Adrenal gland (tissue), 5 donors: ENCODE results near the gene JAZF1.

Experiments
- CTCF ChIP-seq, 6 experiments: fragments of 450-650 bp in 4 of 6; fragments of 200-600 bp in 2 of 6; sonication (generic) in 1 of 6; IDR thresholded peaks; 1 replicate in 5 of 6; 2 replicates in 1 of 6; pipeline versions ENCODE4 v1.5.1 to v1.8.0; 2016 to 2021; ENCODE audit warnings: antibody characterized with exemption in 6 of 6, mild to moderate bottlenecking in 2 of 6, moderate library complexity in 1 of 6
- POLR2A ChIP-seq, 2 donors: fragments of 450-650 bp; IDR thresholded peaks; one replicate each; pipeline ENCODE4 v1.6.1; 2017; ENCODE audit warnings: antibody characterized with exemption in 2 of 2, mild to moderate bottlenecking in 2 of 2, moderate library complexity in 1 of 2
- donor health status: DM: no; HTN: no; CAD: no.

- TF ChIP-seq CTCF (IDR thresholded peaks at IDR 0.05) = no peak
- no peak for TF ChIP-seq POLR2A (IDR thresholded peaks at IDR 0.05)
Observed at GRCh38 chr7:28230261-28230660, 49.7 kb upstream of the JAZF1 start.
